SH-SY5Y (cell line): Measurements from ENCODE around the gene TOP2B.

Experiments used
- GATA2 ChIP-seq: IDR thresholded peaks from 2 replicates; pipeline ENCODE4 v1.6.1; 2011; ENCODE audit warnings: mild to moderate bottlenecking, low read depth, low read length
- GATA3 ChIP-seq: IDR thresholded peaks from 2 replicates; pipeline ENCODE4 v1.6.1; 2011; ENCODE audit warnings: low read depth, mild to moderate bottlenecking, low read length, moderate library complexity

Gene TOP2B

DNA sequence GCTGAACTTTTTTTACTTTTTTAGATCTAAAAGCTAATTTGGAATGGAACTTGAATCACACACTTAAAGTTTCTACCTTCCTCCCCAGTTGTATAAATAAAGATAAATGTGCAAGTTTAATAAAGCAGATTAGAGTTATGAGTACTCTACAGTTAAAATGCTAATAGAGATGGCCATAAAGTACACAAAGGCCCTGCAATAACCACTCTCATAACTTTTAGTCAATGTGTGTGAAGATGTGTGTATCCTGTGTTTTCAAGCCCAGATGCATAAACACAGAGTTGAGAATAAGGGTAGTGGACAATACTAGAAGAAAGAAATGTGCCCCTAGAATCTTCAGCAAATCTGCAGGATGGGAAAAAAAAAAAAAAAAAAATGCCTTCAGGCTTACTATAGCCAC lies 45.3 kb downstream of the TOP2B start:
- TF ChIP-seq GATA3 (no peak), GATA2 (no peak)

- TF ChIP-seq GATA2 (no peak), GATA3 (no peak)
Observed at GRCh38 chr3:25618028-25618427, 46.7 kb downstream of the TOP2B start.

GRCh38 chr3:25611193-25611592 lies 53.5 kb downstream of the TOP2B start:
- no peak for TF ChIP-seq GATA3
- no peak for TF ChIP-seq GATA2

- no peak for TF ChIP-seq GATA2
- TF ChIP-seq GATA3: no peak
Observed at GRCh38 chr3:25610779-25611178, 53.9 kb downstream of the TOP2B start.

- TF ChIP-seq GATA3 (no peak), GATA2 (no peak)
Observed at GRCh38 chr3:25610167-25610566, 54.5 kb downstream of the TOP2B start.

GRCh38 chr3:25604107-25604805 lies 60.5 kb downstream of the TOP2B start:
- no peak for TF ChIP-seq GATA3
- no peak for TF ChIP-seq GATA2

DNA sequence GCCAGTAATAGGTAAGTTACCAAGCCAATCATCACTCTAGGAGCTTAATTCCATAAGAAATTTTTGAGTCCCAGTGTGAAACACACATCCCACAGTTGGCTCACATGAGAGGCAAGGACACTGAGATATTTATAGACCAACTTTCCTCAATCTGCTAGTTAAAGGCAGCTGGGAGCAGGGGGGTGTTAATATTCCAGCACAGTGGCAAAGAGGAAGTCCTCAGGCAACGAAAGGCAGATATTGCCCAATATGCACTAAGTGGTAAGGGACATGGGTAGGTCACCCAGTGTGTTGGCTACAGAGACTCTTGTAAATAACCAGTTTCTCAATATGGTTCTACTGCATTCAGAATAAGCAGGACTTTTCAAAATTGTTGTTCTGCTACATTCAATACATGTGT lies 61.0 kb downstream of the TOP2B start:
- TF ChIP-seq GATA2 (no peak), GATA3 (no peak)

GRCh38 chr3:25597535-25598101 lies 67.1 kb downstream of the TOP2B start:
- TF ChIP-seq GATA2 (no peak), GATA3 (no peak)

DNA sequence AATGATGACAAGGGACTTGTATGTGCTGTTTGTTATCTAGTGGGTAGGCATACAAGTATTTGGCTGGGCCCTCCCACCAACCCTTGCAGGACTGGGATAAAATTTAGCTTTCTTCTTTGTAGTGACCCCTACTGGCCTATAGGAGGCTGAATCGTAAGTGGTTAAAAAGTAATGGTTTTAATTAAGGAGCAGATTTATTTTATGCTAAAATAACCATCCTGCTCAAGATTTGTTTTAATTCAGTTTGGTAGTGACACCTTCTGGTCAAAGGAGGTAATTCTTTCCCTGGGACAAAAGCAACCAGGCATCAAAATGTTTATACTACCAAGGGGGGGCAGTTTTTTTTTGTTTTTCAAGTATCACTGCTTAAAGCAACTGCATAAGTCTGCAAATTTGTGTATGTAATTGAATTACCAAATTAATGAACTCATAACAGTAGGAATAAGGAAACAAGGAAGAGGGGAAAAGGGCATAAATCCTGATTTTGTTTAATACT lies 70.7 kb downstream of the TOP2B start:
- TF ChIP-seq GATA2: no peak
- TF ChIP-seq GATA3: no peak

DNA sequence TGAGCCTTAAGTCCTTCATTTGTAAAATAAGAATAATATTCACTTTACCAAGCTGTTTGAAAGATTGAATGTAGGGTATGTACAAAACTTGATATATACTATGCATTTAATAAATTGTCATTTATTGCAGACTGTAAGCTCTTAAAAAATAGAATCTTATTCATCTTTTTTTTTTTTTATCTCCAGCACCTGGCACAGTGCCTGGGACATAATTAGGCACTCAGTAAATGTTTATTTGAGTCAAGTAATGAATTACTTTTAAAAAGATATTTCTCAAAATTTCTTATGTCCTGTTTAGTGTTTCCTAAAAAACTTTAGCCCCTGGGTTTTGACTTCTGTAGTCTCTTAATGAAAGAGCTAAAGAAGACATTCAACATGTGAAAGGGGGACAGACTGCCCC lies 71.7 kb downstream of the TOP2B start:
- TF ChIP-seq GATA2 (no peak), GATA3 (no peak)

- TF ChIP-seq GATA3 (no peak), GATA2 (no peak)
Observed at GRCh38 chr3:25592510-25592968, 72.2 kb downstream of the TOP2B start.

DNA sequence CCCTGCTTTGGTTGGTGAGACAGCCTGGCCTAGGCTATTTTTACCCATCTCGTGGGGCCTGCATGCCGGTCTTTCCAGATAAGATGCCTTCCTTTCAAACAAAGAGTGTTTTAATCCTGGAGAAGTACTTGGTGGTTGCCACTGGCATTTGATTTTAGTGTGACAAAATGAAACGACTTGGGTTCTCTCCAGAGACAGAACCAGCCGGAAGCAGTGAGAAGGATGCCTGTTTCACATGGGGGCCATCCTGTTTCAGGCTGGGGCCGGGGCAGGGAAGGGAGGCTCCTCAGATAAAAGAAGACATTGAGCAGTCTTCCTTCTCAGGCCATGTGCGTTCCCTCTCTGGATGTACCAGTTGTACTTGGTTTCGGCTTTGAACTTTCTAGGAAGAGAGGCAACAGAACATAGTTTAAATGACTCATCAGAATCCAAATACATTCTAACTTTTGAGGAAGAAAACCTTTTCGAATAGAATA lies 74.9 kb downstream of the TOP2B start:
- TF ChIP-seq GATA2 (no peak), GATA3 (no peak)

DNA sequence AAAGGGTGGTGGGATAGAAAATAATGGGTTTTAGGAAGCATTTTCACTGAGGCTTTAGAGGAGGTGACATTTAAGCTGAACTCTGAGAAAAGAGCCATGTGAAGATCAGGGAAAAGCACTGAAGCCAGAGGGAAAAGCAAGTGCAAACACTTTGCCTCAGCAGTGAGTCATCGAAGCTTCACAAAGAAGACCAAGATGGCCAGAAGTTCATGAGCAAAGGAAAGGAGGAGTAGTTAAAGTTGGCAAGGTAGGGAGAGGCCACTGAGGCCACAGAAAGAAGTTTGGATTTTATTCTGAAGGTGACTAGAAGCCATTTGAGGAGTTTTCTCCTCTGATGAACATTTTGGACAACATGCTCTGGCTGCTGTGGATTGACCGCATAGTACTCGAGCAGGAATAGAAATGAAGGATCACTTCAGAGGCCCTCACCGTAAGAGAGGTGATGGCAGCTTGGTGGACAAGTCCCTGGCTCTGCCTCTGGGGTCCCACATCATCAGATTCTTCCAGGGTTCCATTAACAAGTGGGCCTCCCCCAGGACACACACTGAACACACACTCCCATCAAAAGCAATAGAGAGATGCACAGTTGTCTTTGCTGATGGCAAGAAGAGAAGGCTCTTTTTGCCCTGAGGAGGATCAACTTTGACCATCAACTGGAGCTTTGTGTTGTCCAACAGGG lies 75.5 kb downstream of the TOP2B start:
- TF ChIP-seq GATA2 (no peak), GATA3 (no peak)

- TF ChIP-seq GATA3 (no peak), GATA2 (no peak)
Observed at GRCh38 chr3:25588441-25589103, 76.1 kb downstream of the TOP2B start.
